ENCODE measurements around the gene HSCB. TPM values are rescaled to one million over a fixed set of nuclear protein-coding genes. Genes with fewer than 3 reads are reported as not detected.

Gene HSCB
- polyA plus RNA-seq, 1 donor (not counting 4 experiments of a cell fraction or from before 2014, with no cell fraction given): 12.5 TPM

DNA sequence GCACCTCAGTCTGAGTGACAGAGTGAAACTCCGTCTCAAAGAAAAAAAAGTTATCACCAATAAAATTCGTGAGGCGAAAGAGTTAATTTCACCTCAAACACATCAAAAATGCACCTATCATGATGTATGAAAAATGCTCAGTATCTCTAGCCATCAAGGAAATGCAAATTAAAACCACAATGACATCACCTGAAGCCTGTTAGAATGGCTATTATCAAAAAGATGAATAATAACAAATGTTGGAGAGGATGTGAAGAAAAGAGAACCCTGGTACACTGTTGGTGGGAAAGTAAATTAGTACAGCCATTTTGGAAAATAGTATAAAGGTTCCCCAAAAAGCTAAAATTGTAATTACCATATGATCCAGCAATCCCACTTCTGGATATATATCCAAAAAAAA, 23.8 kb upstream of the HSCB start:
- Histone ChIP-seq H2AFZ (ENCODE audit: control insufficient read depth, low read length) (no peak overlapping the region), H3K9me1 (ENCODE audit: control insufficient read depth, extremely low read depth, insufficient read depth, low read length) (no peaks in the 10 kb centered on the region), H3K4me3 (ENCODE audit: control insufficient read depth in 2 of 3, extremely low read depth in 1 of 3, insufficient read depth in 2 of 3, low read depth in 1 of 3, low read length in 3 of 3) (no peak overlapping the region), H3K36me3 (ENCODE audit: control insufficient read depth in 2 of 2, extremely low read depth in 1 of 2, insufficient read depth in 2 of 2, low read length in 2 of 2) (peaks cover 0 to 6% of the 10 kb centered on the region in 2 experiments), H3K4me2 (ENCODE audit: control insufficient read depth, extremely low read depth, insufficient read depth, low read depth, low read length) (no peak overlapping the region), H4K20me1 (ENCODE audit: control insufficient read depth, extremely low read depth, insufficient read depth, low read length) (no peaks in the 10 kb centered on the region), H3K79me2 (ENCODE audit: control insufficient read depth, insufficient read depth, low read length) (no peaks in the 10 kb centered on the region), H3K9ac (ENCODE audit: control insufficient read depth, extremely low read depth, insufficient read depth, low read length) (no peak overlapping the region), H3K27me3 (ENCODE audit: control insufficient read depth, extremely low read depth, insufficient read depth, low read length) (no peaks in the 10 kb centered on the region), H3K4me1 (ENCODE audit: control insufficient read depth, extremely low read depth, insufficient read depth, low read length) (peaks cover under 1% of the 10 kb centered on the region), H3K27ac (ENCODE audit: control insufficient read depth, insufficient read depth, low read length) (no peak overlapping the region), H3K9me3 (ENCODE audit: control insufficient read depth, low read depth, low read length) (no peaks in the 10 kb centered on the region)
- DNase-seq (ENCODE audit: low read depth, low spot score) (no peak), FAIRE-seq (no peak)
- dilution Hi-C loops (cut with MboI; ENCODE audit: extremely low pct_ligation_motif_present, low sequenced_read_pairs): no loop called here
- TF ChIP-seq, protein P1, sequence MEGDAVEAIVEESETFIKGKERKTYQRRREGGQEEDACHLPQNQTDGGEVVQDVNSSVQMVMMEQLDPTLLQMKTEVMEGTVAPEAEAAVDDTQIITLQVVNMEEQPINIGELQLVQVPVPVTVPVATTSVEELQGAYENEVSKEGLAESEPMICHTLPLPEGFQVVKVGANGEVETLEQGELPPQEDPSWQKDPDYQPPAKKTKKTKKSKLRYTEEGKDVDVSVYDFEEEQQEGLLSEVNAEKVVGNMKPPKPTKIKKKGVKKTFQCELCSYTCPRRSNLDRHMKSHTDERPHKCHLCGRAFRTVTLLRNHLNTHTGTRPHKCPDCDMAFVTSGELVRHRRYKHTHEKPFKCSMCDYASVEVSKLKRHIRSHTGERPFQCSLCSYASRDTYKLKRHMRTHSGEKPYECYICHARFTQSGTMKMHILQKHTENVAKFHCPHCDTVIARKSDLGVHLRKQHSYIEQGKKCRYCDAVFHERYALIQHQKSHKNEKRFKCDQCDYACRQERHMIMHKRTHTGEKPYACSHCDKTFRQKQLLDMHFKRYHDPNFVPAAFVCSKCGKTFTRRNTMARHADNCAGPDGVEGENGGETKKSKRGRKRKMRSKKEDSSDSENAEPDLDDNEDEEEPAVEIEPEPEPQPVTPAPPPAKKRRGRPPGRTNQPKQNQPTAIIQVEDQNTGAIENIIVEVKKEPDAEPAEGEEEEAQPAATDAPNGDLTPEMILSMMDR (optimal IDR thresholded peaks at IDR 0.05 in 1 of 3, IDR thresholded peaks at IDR 0.05 in 1 of 3, conservative IDR thresholded peaks at IDR 0.05 in 1 of 3; ENCODE audit: extremely low read depth in 1 of 3, insufficient read depth in 2 of 3, low read length in 3 of 3): no peak
- no peak for TF ChIP-seq EZH2 (IDR thresholded peaks at IDR 0.05; ENCODE audit: low read length)

DNA sequence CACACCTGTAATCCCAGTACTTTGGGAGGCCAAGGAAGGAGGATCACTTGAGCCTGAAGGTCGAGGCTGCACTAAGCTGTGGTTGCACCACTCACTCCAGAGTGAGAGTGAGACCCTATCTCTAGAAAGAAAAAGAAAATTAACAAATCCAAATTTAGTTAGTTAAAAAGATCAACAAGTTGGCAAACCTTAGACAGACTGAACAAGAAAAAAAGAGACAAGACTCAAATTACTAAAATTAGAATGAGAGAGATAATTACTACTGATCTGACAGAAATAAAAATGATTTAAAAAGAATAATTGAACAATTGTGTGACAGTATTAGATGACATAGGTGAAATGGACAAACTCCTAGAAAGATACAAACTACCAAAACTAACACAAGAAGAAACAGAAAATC, 13.8 kb upstream of the HSCB start:
- H3K4me2 ChIP-seq (ENCODE audit: control insufficient read depth, extremely low read depth, insufficient read depth, low read depth, low read length): no peak overlapping the region

More for the DNA sequence above, 13.8 kb upstream of the HSCB start:
- dilution Hi-C loops (cut with MboI; ENCODE audit: extremely low pct_ligation_motif_present, low sequenced_read_pairs): no loop called here
- Histone ChIP-seq H3K27ac (ENCODE audit: control insufficient read depth, insufficient read depth, low read length) (no peak overlapping the region), H3K4me3 (ENCODE audit: control insufficient read depth in 2 of 3, extremely low read depth in 1 of 3, insufficient read depth in 2 of 3, low read depth in 1 of 3, low read length in 3 of 3) (no peak overlapping the region), H3K27me3 (ENCODE audit: control insufficient read depth, extremely low read depth, insufficient read depth, low read length) (no peaks in the 10 kb centered on the region), H2AFZ (ENCODE audit: control insufficient read depth, low read length) (no peak overlapping the region), H3K9me1 (ENCODE audit: control insufficient read depth, extremely low read depth, insufficient read depth, low read length) (no peaks in the 10 kb centered on the region), H3K36me3 (ENCODE audit: control insufficient read depth in 2 of 2, extremely low read depth in 1 of 2, insufficient read depth in 2 of 2, low read length in 2 of 2) (peaks cover 2 to 6% of the 10 kb centered on the region in 2 experiments), H3K79me2 (ENCODE audit: control insufficient read depth, insufficient read depth, low read length) (no peaks in the 10 kb centered on the region), H3K9me3 (ENCODE audit: control insufficient read depth, low read depth, low read length) (no peaks in the 10 kb centered on the region), H3K4me1 (ENCODE audit: control insufficient read depth, extremely low read depth, insufficient read depth, low read length) (no peaks in the 10 kb centered on the region), H4K20me1 (ENCODE audit: control insufficient read depth, extremely low read depth, insufficient read depth, low read length) (no peaks in the 10 kb centered on the region), H3K9ac (ENCODE audit: control insufficient read depth, extremely low read depth, insufficient read depth, low read length) (no peak overlapping the region)
- FAIRE-seq (no peak), DNase-seq (ENCODE audit: low read depth, low spot score) (no peak)
- TF ChIP-seq EZH2 (IDR thresholded peaks at IDR 0.05; ENCODE audit: low read length): no peak
- TF ChIP-seq, protein P1 (optimal IDR thresholded peaks at IDR 0.05 in 1 of 3, IDR thresholded peaks at IDR 0.05 in 1 of 3, conservative IDR thresholded peaks at IDR 0.05 in 1 of 3; ENCODE audit: extremely low read depth in 1 of 3, insufficient read depth in 2 of 3, low read length in 3 of 3): no peak
